HG03378 (cell line): ENCODE data around the gene HERPUD2.
A peak's percentile ranks its signal among the peaks of the same experiment; 100 is the strongest.
"Not testable (repeated sequence)": the region's sequence is repeated elsewhere in the genome, so short reads cannot be mapped to it uniquely, and the experiment has no call there.

ENCODE experiments used
- ATAC-seq: cut with Tn5 transposase; IDR thresholded peaks from one replicate; pipeline ENCODE4 v1.9.1; 2021; ENCODE audit warnings: mild to moderate bottlenecking, moderate library complexity; ENCODE audit not compliant: unreplicated experiment

The HERPUD2 gene

DNA sequence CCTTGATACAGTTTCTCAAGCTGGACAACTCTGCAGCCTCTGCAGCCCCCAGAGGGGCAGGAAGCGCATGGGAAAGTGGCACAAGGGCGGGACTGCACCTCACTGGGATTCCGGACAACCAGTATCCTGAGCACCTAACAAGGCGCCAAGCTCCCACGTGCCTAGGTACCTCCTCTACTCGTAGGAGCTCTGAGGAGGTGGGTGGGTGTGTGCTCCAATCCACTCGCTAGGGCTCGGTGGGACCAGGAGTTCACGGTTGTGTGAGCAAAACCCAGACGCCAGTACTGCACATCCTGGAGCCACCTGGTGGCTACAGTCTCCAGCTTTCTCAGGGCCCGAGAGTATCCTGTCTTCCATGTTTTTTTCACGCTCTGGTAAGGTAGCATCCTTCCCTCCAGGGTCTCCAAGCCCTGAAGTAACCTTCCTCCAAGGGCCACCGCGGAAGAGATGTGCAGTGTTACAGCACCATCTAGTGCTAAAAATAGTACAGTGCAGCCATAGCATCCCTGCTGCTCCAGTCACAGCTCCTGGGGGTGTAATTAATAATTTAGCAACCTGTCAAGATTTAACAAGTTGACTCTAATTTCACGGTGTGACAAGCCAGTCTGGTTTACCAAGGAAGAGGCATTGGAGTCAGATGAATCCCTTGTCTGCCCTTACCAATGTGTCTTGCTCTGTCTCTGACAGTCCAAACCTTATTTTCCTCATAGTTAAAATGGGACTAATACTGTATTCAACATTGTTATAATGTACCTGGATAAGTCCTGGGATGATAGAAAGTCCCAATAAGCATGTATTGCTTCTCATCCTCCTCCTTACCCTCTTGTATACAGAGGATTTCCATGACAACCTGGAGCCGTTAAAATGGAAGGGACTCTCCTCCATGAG, 70.4 kb downstream of the HERPUD2 start:
- peak; percentile 90 for ATAC-seq

DNA sequence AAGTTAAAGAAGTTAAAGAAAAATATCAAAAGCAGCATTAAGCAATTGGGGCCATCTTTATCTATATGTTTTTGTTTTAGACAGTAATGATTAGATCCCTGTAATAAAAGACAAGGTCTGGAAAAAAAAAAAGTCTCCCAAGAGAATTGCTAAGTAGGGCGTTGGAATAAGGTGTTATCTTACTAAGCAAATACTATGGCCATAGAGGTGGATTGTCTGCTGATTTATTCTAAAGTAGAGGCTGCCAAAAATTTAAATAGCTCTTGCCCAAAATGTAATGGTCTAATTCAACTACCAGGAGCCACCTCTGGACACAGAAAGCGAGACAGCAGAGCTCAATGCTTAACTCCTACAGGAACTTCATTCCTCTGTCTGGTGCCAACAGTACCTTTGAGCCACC, 71.6 kb downstream of the HERPUD2 start:
- no peak for ATAC-seq

DNA sequence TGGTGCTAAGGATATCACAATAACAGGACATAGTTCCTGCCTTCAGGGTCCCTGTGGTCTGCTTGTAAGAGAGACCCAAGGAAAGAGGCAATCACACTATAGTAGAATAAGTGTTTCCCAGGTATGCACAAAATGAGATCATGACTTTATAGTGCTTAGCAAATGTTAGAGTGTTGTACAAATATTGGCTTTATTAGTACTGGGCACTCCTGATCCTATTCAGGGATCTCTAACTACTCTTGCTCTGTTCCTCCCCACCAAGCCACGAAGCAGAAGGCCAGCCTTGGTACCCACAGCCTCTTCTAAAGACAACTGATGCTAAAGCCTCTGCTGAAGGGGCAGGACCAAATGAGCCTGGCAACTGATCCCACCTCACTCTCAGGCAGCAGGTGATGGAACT, 75.1 kb downstream of the HERPUD2 start:
- no peak for ATAC-seq

DNA sequence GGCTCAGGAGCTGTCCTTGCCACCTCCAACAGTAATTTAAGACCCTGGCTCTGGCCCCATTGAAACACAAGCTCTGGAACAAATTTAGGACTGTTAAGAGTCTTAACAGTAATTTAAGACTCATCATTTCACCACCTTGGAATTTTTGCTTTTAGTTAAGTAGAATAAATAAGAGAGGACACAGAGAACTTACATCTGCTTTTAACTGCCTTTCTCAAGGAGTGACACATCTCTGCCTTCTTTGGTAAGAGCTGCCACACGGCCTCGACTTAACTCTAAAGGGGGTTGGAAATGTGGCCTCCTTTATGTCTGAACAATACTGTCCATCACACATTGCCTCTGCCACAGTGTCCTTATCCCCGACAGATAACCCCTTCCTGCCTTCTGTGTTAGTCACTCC, 77.9 kb downstream of the HERPUD2 start:
- no peak for ATAC-seq

DNA sequence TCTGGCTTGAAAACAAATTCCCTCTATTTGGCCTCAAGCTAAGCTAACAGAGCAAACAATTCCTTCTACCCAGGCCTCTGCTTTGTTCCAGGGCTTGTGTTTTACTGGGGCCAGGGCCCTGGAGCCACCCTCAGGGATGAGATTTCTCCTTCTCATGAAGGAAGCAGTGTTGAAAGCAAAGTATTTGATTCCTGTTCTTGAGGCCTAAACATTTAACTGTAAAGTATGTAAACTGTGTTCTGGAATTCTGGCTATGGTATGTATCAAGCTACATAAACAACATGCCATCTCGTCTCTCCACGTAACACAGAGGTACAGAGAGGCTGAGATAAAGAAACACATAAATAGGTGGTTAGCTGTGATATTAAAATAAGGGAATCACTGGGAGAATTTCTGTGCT, 81.8 kb downstream of the HERPUD2 start:
- ATAC-seq = no peak

DNA sequence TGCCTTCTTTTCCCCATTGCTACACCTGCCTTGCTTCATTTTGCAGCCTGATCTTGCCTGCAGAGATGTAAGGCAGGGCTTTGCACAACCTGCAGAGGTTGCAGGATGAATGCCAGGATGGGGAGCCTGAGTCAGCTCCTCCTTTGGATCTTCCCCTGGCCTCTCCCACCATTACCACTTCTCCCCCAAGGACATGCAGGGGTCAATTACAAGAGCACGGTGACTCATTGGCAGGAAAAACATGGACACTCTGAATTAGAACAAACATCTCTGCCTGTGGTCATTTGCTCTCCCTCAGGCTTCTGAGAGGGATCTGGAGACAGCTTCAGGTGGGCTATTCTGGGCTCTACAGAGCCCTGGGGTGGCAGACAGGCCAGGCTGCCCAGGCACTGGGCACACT, 89.2 kb downstream of the HERPUD2 start:
- ATAC-seq = no peak

DNA sequence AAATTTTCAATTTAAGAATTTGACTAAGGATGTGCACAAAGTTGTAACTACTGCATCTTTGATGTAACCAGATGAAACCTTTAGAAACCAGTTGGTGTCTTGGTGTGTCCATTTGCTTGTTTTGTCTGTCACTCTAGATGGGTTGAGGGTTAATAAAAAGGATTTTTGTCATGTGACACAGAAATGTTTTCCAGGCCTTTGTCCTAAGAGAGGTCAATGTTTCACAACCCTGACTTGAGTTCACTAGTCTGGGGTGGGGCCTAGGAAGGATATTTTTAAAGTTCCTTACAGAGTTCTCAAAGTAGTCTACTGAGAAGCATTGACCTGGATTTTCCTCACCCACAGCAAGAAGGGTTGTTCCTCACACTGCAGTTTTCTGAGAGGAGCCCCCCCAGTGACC, 90.3 kb downstream of the HERPUD2 start:
- no peak for ATAC-seq

DNA sequence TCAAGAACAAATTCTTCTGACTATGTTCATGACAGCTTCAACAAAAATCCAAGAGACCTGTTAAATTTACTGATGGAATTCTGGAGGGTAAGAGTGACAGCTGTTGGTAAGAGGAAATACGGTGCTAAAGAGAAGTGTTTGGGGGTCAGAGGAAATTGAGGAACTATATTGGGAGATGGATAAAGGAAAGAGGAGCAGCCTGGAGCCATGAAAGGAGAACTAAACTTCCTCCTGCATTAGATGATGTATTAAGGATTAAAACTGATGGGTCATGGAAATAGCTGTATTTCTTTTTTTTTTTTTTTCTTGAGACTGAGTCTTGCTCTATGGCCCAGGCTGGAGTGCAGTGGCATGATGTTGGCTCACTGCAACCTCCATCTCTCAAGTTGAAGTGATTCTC, 95.3 kb downstream of the HERPUD2 start:
- ATAC-seq = no peak

DNA sequence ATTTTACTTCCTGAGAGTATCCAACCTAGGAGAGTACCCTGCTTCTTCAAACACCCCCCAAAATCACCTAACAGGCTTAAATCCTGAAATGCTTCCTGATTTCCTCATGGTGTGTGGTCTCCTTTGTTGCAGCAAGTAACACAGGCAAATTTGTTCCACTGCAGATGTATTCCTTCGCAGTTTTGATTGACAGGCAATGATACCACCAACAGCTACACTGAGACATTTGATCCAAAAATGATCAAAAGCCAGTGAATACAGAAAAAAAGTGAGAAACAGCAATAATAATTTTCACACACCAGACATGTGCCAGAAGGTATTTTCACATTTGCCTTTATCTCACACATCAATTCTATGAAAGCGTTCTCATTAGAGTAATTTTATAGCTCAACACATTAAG, 95.9 kb downstream of the HERPUD2 start:
- no peak for ATAC-seq

- no peak for ATAC-seq
Observed at GRCh38 chr7:35596061-35596460, 98.9 kb downstream of the HERPUD2 start.

DNA sequence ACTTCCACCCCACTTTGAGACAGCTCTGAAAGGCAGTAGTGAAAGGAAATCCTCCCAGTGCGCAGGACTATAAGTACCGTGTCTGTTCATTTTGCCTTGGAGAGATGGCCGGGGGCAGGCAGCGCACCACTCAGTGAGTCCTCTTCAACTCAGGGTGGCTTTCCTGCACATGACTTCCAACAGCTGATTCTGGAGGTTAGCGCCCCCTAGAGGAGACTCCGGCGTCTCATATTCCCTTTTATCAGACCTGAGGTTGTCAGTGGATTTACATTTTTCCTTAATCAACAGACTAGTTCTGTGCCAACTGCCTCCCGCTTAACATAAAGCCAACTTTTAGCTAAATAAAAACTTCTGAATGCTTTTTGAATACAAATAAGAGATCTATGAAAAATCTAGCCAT, 101.0 kb downstream of the HERPUD2 start:
- no peak for ATAC-seq

- ATAC-seq = no peak
Observed at GRCh38 chr7:35588647-35589046, 106.3 kb downstream of the HERPUD2 start.

DNA sequence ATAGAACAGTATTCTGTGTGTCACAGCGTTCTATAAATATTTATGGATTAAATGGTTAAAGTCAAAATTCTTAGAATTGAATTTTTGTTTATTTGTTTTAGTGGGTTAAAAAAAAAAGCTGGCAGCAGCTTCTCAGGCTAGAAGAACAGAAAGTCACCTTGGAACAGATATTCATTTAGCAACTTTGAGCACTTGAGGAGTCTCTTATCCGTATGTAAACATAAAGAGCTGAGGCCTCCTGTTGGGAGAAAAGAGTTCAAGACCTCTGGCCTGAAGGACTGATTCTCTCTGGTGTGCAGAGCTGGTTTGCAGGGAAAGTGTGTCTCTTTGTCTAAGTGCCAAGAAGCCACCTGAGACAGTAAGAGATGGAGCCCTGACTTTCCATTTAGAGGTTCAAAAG, 109.9 kb downstream of the HERPUD2 start:
- ATAC-seq = no peak

GRCh38 chr7:35584533-35584932, 110.4 kb downstream of the HERPUD2 start:
- not testable (repeated sequence) for ATAC-seq
